Right hindlimb (tissue), 1 donor: Measurements from ENCODE around the gene ICE1.
"Not testable (repeated sequence)": the region's sequence is repeated elsewhere in the genome, so short reads cannot be mapped to it uniquely, and the experiment has no call there.

Experiments used
- DNase-seq: peaks from one replicate; pipeline ENCODE4 v3.0.0-alpha.2; 2018

ICE1 gene

DNA sequence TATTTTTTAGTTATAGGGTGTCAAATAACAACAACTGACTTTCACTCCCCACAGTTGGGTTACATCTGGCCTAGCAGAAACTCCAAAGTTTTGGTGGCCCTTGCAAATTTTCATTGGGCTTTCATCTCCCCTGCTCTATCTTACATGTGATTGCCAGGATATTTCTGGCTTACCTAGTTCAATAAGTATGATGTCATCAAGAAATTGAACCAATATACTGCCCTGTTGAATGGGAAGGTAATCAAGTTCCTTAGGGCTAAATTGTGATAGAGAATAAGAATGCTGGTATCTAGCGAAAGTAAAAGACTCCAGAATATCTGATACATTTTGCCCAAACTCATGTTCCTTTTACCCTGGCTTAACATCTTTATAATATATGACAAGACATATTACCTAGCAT lies 17.0 kb upstream of the ICE1 start:
- DNase-seq, result no peak

- DNase-seq, result no peak
Observed at GRCh38 chr5:5407924-5408323, 14.6 kb upstream of the ICE1 start.

DNA sequence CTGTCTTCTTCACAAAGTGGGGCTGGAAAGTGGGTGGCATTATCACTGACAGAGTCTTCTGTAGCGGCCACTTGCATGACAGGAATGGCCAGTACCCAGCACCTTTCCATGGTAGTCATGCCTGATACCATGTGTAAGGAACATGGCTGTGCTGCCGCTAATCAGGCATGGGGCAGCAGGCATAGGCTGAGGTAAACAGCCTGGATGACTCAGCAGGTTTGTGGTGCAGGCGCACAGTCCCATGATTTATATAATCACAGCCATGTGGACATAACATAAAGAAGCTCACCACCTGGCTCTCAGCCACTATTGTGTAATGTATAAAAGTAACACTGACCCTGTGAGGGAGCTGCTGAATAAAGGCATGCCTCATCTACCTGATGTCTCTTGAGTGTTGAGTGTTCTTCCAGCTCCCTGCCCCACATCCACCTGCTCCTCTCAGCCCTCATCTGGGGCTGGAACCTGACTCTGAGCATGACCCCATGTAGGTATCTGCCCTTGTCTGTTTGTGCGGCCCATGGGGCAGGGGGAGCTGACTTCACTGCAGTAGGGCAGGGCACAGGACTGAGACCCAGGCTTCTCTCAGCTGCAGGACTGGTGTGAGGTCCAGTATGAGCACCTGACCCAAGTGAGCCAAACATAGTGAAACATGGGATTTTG lies 13.2 kb upstream of the ICE1 start:
- no peak for DNase-seq

DNA sequence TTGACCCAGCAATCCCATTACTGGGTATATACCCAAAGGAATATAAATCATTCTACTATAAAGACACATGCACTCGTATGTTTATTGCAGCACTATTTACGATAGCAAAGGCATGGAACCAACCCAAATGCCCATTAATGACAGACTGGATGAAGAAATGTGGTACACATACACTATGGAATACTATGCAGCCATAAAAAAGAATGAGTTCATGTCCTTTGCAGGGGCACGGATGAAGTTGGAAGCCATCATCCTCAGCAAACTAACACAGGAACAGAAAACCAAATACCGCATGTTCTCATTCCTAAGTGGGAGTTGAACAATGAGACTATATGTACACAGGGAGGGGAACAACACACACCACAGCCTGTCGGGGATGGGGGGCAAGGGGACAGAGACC lies 8.6 kb upstream of the ICE1 start:
- not testable (repeated sequence) for DNase-seq

DNA sequence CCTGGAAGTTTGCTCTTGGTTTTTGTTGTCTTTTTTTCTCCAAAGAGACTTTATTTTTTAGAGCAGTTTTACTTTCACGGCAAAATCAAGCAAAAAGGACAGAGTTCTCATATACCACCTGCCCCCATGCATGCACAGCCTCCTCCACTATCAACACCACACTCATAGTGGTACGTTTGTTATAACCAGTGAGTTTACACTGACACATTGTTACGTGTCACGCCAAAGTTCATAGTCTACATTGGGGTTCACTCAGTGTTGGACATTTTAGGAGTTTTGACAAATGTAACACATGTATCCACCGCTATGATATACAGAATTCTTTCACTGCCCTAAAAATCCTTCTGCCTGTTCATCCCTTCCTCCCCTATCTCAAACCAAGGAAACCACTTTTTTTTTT lies 7.5 kb upstream of the ICE1 start:
- no peak for DNase-seq

DNA sequence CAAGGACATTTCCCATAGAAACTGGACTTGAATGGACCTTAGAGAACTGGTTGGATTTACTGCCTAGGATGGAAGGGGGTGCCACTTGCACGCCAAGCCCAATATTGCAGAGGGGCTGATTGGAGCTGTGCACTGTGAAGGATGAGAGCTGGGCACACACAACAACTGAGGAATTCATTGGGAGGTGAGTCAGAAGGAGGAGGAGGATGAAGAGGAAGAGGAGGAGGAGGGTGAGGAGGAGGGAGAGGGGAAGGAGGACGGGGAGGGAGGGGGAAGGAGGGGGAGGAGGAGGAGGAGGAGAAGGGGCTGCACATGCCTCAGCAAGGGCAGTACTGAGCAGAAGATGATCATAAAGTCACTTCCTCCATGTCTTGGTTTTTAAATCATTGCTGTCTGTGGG lies 5.7 kb upstream of the ICE1 start:
- no peak for DNase-seq

DNA sequence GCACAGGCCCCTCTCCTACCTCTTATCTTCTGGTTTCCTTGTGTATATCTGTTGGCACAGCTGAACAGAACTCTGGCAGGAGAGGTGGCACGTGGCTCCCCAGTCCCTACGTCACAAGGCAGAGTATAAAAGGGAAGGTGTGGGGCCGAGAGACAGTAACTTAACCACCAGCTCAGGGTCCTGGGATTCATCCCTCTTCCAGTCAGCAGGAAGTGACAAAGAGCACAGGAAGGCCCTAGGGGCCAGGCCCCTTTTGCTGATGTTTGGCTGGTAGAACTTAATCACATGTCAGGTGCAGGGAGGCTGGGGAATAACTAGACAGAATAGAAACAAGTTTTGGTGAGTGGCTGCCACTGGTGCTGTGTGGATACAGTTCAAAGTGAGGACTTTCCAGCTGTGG lies 4.5 kb upstream of the ICE1 start:
- DNase-seq, result no peak

- DNase-seq, result no peak
Observed at GRCh38 chr5:5418764-5419163, 3.7 kb upstream of the ICE1 start.

DNA sequence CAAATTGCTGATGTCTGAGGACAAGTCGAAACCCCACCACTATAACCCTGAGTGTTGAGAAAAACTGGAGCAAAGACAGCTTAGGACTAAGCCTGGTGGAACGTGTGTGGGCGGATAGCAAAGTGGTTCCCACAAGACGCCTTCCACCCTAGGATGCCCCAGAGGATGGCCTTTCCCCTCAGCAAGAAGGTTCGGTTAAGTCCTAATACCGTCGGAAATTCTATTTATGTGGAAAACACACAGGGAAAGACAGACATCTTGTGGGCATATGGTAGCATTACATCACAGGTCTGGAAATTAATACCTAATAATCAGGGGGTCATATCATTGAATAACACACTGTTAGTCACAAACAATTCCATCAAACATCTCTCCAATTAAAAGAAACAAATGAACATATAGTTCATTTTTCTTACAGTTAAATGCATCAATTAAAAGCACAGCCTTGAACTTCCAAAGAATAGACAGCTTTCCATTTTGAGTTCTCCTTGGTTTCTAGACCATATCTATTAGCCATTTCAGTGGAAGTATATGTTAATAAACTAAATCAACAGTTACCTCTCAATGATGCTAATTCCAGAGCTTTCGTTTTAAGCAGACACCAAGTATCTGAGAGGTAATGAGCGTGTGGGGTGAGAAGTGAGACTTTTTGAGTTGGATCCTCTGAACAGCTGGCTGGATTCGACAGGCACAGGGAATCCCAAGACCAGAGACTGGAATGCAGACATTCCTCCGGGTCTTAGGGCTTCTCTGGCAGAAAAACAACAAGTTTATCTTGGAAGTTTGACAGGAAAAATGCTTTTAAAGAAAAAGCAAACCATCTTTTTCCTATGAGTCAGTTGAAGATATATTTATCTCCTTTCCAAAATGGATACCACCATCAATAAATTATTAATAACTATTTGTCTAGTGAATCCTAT lies 2.9 kb upstream of the ICE1 start:
- DNase-seq, result peak; percentile 53

GRCh38 chr5:5420251-5420650 lies 2.2 kb upstream of the ICE1 start:
- no peak for DNase-seq

- no peak for DNase-seq
Observed at GRCh38 chr5:5421149-5421960, 1.1 kb upstream of the ICE1 start.

DNA sequence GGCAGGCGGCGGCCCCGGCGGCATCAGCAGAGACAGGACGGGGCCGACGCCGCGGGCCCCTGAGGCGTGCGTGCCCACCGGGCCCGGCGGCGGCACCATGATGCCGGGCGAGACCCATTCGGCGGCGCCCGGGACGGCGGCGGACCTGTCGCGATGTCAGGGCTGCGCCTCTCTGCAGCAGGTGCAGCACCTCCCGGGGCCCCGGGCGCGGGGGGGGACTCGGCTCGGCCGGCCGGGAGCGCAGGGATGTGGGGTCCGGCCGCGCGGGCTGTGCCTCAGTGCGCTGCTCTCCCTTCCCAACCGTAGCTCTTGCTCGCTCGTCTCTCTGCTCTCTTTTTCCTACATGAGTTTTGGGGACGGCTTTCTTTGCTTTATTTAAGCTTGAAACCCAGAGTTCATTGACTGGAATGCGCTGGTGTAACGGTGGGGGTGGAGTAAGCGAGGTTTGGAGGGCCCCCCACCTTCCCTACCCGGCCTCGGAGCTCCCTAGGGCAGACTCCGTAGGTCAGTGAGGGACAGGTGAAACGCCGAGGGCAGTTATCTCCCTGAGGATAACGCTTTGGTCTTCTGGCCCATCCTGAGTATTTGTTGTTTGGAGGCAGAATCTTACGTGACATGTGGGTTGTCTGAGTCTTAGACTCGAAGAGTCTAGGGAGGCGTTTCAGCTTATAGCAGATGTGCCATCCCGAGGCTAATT lies 490 bp downstream of the ICE1 start:
- no peak for DNase-seq

DNA sequence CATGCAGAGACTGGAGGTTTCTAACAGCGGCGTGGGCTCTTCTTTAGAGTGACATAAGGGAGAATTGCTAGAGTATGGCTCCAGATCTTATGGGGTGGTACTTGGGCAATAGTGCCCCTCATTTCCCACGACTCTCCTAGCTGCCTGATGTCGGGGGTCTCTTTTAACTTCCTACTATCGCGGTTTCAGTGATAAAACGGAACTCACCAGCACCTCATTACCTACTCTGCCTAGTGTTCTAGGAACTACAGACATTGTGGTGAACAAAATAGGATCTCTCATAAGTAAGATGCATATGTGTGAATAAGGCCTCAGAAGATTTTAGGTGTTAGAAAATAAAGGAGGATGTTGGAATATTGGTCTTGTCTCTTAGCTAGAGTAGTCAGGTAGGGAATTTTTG lies 1.1 kb downstream of the ICE1 start:
- no peak for DNase-seq

DNA sequence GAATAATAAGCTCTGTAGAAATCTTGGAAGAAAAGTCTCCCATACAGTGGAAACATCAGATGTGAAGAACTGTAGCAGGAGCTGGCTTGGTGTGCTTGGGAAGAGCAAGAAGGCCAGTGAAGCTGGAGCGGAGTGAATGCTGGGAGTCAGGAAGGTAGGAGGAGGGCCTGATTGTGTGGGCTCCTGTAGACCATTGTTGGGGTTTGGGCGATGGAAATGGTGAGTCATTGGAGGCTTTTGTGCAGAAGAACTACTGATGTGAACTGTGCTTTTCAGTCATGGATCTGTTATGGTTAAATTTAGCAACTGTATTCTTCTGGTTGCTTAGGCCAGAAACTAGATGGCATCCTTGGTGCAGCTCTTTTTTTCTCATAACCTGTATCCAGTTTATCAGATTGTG lies 2.3 kb downstream of the ICE1 start:
- DNase-seq, result no peak

GRCh38 chr5:5430136-5430535 lies 7.7 kb downstream of the ICE1 start:
- no peak for DNase-seq

GRCh38 chr5:5432020-5432707 lies 9.7 kb downstream of the ICE1 start:
- no peak for DNase-seq

- no peak for DNase-seq
Observed at GRCh38 chr5:5436203-5436760, 13.8 kb downstream of the ICE1 start.

DNA sequence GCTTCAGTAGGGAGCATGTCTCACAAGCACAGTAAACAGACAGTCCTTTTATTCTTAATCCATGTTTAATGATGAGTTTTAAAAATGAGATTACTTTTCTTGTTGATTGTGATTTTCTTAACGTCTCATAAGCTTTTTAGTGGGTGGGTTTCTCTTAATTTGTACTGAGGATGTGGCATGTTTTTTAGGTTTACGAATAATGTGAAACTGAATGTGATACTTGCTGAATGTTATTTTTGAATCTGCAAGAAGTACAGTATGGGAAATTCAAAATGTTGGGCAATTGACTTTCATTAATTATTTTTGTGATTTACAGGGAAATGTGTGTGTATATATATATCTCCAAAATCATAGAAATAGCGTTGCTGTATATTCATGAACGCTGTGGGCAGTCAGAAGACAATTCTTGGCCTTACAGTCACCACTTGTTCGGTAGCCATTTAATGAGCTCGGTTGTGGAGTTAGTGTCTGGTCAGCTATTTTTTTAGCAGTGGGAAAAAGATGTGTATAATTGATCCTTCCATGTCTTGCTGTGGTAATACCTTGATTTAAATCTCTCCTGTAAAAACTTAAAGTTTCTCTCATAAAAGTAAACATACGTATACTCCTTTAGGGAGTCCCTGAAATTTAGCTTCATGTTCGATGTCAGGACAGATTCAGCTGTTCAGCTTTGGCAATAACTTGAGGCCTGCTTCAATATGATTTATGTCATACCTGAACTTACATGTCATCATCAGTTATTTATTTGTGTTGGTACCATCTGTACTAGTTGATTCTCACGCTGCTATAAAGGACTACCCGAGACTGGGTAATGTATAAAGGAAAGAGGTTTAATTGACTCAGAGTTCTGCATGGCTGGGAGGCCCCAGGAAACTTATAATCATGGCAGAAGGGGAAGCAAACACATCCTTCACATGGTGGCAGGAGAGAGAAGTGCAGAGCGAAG lies 15.0 kb downstream of the ICE1 start:
- no peak for DNase-seq

DNA sequence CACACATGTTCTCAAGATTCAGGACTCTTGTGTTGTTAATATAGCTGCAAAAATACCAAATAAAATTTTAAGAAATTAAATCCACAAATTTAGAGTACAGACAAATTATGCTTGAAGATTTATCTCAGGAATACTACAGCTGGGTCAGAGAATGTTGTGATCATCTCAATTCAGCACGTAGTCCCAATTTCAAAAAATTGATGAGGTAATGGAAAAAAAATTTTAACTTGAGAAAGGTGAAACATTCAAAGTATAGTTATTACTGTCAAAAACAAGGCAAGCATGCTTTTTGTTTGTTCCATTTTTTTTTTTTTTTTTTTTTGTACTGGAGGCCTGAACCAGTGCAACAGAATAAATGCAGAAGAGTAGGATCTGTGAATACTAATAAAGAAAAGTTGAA lies 29.4 kb downstream of the ICE1 start:
- no peak for DNase-seq

DNA sequence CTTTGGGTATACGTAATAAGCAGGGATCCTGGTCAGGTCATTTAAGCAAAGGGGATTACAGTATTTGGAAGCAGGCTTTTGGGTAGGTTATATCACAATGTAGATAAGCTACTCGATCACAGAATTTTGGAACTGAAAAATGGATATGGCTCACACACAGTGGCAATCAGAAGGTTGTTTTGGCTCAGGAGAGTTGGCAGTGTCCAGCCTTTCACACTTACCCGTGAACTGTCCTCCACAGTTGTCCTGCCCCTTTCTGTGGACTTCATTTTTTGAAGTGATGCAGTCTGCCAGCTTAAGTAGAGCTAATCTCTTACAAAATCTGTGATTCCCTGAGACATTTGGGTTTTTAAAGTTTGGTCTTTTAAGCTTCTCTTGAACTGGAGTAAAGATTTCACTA lies 30.7 kb downstream of the ICE1 start:
- DNase-seq, result no peak

GRCh38 chr5:5454391-5454790 lies 31.9 kb downstream of the ICE1 start:
- no peak for DNase-seq
